Fibroblast of the aortic adventitia (primary cell): ENCODE results near the gene OPN1LW. TPM values are rescaled to one million over a fixed set of nuclear protein-coding genes. Genes with fewer than 3 reads are reported as not detected.

Source experiments
- DNase-seq: peaks from one replicate; pipeline ENCODE4 v3.0.0-alpha.2; 2010; ENCODE audit warnings: low read depth
- H3K4me3 ChIP-seq: 2 replicates; pipeline ENCODE4 v1.5.1; 2011; ENCODE audit warnings: low read depth, mild to moderate bottlenecking, control low read depth, low read length, moderate library complexity
- total RNA-seq: library from RNA; depleted of rRNA; stranded (reverse); fragments of >200 nt; gene quantifications from 2 replicates; pipeline ENCODE4 v1.2.3, GENCODE V29; 2012; ENCODE audit warnings: low replicate concordance
- TF ChIP-seq, protein P1 (sequence below): IDR thresholded peaks from 2 replicates; pipeline ENCODE4 v1.5.1; 2011; ENCODE audit warnings: mild to moderate bottlenecking, low read length, control low read depth, inconsistent platforms; ENCODE audit not compliant: insufficient read depth

The OPN1LW gene
- total RNA-seq, 1 donor = not detected

GRCh38 chrX:154120567-154120966 is 23.5 kb upstream of the OPN1LW start:
- H3K4me3 ChIP-seq = no peak overlapping the region
- TF ChIP-seq, protein P1, sequence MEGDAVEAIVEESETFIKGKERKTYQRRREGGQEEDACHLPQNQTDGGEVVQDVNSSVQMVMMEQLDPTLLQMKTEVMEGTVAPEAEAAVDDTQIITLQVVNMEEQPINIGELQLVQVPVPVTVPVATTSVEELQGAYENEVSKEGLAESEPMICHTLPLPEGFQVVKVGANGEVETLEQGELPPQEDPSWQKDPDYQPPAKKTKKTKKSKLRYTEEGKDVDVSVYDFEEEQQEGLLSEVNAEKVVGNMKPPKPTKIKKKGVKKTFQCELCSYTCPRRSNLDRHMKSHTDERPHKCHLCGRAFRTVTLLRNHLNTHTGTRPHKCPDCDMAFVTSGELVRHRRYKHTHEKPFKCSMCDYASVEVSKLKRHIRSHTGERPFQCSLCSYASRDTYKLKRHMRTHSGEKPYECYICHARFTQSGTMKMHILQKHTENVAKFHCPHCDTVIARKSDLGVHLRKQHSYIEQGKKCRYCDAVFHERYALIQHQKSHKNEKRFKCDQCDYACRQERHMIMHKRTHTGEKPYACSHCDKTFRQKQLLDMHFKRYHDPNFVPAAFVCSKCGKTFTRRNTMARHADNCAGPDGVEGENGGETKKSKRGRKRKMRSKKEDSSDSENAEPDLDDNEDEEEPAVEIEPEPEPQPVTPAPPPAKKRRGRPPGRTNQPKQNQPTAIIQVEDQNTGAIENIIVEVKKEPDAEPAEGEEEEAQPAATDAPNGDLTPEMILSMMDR = no peak
- no peak for DNase-seq

- TF ChIP-seq, protein P1 = no peak
- no peak for DNase-seq
- no peak overlapping the region for H3K4me3 ChIP-seq
Measured at GRCh38 chrX:154121207-154121606, 22.8 kb upstream of the OPN1LW start.

DNA sequence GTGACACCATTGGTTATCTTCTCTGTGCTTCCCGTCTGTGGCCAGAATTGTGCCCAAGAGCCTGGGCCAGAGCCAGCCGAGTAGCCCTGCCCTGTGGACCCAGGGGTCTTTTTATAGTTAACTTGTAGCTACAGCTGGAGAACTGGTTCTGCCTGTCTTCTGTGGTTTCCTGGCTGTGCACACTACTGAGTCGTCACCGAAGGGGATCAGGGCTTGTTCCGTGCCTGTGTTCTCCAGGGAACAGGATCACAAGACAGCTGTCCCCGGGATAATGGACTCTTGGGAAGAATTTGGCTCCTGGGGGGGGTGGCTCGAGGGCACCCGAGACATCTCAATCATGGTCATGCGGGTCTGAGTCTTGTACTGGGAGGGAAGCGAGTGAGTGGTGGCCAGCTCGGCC is 22.1 kb upstream of the OPN1LW start:
- H3K4me3 ChIP-seq = no peak overlapping the region
- TF ChIP-seq, protein P1 = no peak
- no peak for DNase-seq

DNA sequence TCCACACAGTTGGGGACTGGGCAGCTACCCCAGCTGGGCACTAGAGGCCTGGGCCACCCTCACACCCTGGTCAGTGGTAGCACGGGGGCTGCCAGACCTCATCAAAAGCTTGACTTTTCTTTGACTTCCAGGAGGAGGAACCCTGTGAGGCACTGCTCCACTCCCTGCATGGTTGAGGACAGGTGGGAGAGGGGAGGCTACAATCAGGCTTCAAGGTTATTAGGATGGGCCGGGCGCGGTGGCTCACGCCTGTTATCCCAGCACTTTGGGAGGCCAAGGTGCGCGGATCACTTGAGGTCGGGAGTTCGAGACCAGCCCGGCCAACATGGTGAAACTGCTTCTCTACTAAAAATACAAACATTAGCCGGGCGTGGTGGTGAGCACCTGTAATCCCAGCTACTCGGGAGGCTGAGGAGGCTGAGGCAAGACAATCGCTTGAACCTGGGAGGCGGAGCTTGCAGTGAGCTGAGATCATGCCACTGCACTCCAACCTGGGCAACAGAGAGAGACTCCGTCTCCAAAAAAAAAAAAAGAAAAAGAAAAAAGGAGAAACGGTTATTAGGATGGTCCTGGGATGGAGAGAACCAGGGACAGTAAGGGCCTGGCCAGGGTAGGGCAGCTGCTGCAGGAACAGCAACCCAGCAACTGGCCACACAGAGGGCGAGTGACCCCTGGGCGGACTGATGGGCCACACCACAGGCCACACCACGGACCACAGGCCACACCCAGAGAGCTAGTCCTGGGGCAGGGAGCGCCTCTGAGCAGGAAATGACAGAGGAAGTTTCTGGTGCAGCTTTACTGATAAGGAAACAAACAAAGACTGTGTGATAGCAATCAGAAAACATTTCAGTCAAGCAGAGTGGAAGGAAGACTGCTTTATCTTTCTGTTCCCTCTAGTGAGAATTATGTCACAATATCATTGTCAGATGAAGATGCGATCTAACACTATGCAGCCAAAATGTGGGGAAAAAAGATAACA is 20.5 kb upstream of the OPN1LW start:
- no peak for DNase-seq
- H3K4me3 ChIP-seq = no peak overlapping the region
- TF ChIP-seq, protein P1 = no peak

- no peak for DNase-seq
- TF ChIP-seq, protein P1 = no peak
- H3K4me3 ChIP-seq = no peak overlapping the region
Measured at GRCh38 chrX:154125391-154126040, 18.5 kb upstream of the OPN1LW start.

DNA sequence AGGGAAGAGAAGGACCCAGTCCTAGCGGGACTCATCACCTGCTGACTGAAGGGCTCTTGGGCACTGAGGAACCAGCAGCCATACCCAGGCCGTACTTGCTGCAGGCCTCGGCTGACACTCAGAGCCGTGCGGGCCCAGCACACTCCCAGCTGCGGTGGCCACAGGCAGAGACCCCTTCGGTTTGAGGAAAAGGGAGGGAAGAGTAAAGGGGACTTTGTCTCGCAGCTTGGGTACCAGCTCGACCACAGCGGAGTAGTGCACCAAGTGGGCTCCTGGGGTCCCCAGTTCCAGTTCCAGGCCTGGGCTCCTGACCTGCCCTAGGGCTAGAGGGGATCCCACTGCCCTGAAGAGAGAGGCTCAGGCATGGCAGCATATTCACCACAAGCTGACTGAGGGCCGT is 17.9 kb upstream of the OPN1LW start:
- TF ChIP-seq, protein P1 = no peak
- H3K4me3 ChIP-seq = no peak overlapping the region
- DNase-seq = no peak
